IPS-18c (cell line): ENCODE data around the gene FAM3D.

ENCODE experiments used
- H3K4me3 ChIP-seq: 2 replicates; pipeline ENCODE4 v1.7.0; 2013; ENCODE audit warnings: low read depth, mild to moderate bottlenecking, low read length, moderate library complexity; ENCODE audit not compliant: insufficient read depth
- H3K9me3 ChIP-seq: one replicate; pipeline ENCODE4 v1.6.1; 2013; ENCODE audit warnings: mild to moderate bottlenecking, low read length, moderate library complexity; ENCODE audit not compliant: control insufficient read depth, insufficient read depth

FAM3D gene

GRCh38 chr3:58596834-58597518, 69.6 kb downstream of the FAM3D start:
- Histone ChIP-seq H3K9me3 (no peaks in the 10 kb centered on the region), H3K4me3 (no peak overlapping the region)

GRCh38 chr3:58594117-58594516, 72.5 kb downstream of the FAM3D start:
- H3K4me3 ChIP-seq, result no peak overlapping the region

GRCh38 chr3:58591517-58592510, 74.8 kb downstream of the FAM3D start:
- Histone ChIP-seq H3K9me3 (no peaks in the 10 kb centered on the region), H3K4me3 (no peak overlapping the region)

More at GRCh38 chr3:58594117-58594516, 72.5 kb downstream of the FAM3D start:
- H3K9me3 ChIP-seq, result no peaks in the 10 kb centered on the region

- no peak overlapping the region for H3K4me3 ChIP-seq
- H3K9me3 ChIP-seq, result peaks cover 2% of the 10 kb centered on the region
Measured at GRCh38 chr3:58588030-58588614, 78.5 kb downstream of the FAM3D start.

GRCh38 chr3:58586776-58587192, 79.8 kb downstream of the FAM3D start:
- Histone ChIP-seq H3K9me3 (peaks cover 2% of the 10 kb centered on the region), H3K4me3 (peak overlapping the region; percentile 50)

- peaks cover 2% of the 10 kb centered on the region for H3K9me3 ChIP-seq
- no peak overlapping the region; the same call in 1 of the 2 replicates for H3K4me3 ChIP-seq
Measured at GRCh38 chr3:58585994-58586393, 80.6 kb downstream of the FAM3D start.

GRCh38 chr3:58585005-58585786, 81.4 kb downstream of the FAM3D start:
- H3K9me3 ChIP-seq, result peaks cover 2% of the 10 kb centered on the region
- peak overlapping the region; percentile 5; the same call in 1 of the 2 replicates for H3K4me3 ChIP-seq

GRCh38 chr3:58584690-58585004, 81.9 kb downstream of the FAM3D start:
- Histone ChIP-seq H3K4me3 (no peak overlapping the region; the same call in 1 of the 2 replicates), H3K9me3 (peaks cover 2% of the 10 kb centered on the region)
